GM18508 (cell line): Measurements from ENCODE around the gene SH2D3A.
"Not testable (repeated sequence)": the region's sequence is repeated elsewhere in the genome, so short reads cannot be mapped to it uniquely, and the experiment has no call there.

Source experiments
- ATAC-seq: cut with Tn5 transposase; IDR thresholded peaks from one replicate; pipeline ENCODE4 v1.9.1; 2021; ENCODE audit warnings: moderate number of reproducible peaks; ENCODE audit not compliant: insufficient read depth, unreplicated experiment

The SH2D3A gene

DNA sequence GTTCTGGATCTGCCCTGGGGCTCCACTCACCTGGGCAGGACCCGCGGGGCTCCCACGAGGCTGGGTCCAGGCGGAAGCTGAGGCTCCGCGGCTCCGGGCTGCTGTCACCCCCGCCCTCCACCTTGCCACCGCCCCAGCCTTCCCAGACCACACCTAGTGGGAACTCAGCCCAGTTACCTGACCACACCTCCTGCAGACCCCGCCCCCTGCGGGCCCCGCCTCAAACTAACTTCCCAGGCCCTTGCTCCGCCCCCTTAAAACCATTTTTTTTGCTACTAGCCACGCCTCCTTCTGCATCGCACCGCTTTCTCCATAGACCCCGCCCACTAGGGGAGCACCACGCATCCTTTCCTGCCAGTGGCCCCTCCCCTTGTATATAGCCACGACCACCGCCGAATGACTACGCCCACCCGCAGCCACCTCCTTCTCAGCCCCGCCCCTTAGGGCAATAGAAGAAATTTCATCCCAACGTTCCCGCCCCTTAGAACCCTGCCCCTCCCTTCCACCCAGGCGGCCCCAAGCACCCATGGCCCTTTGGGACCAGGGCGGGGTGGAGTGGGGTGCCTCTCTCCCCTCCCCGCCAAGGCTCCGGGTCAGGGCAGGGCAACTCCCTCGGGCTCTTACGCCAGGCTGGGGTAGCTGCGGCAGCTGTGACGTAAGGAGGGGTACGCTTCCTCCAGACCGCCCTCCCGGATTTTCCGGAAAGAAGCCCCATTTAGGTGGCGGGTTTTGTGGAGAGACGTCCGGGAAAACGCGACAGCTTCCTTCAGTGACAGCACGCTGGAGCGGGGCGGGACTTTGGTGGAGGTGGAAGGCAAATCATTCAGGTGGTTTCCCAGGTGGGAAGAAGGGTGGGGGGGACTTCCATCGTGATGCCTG, at the start of gene SH2D3A:
Gene SH2D3A (minus strand): TSS at position 79 of the 879 bp plus-strand sequence. CDS start 3,687 bp downstream, outside the sequence.
- ATAC-seq = no peak

DNA sequence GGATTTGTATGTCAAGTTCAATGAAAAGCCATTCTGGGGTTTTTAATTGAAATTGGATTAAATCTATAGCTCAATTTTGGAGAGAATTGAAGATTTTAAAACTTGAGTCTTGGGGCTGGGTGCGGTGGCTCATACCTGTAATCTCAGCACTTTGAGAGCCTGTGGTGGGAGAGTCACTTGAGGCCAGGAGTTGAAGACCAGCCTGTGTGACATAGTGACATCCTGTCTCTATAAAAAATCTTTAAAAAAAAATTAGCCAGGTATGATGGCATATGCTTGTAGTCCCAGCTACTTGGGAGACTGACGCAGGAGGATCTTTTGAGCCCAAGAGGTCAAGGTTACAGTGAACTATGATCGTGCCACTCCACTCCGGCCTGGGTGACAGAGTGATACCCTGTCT, 46.4 kb upstream of the SH2D3A start:
- ATAC-seq = no peak

DNA sequence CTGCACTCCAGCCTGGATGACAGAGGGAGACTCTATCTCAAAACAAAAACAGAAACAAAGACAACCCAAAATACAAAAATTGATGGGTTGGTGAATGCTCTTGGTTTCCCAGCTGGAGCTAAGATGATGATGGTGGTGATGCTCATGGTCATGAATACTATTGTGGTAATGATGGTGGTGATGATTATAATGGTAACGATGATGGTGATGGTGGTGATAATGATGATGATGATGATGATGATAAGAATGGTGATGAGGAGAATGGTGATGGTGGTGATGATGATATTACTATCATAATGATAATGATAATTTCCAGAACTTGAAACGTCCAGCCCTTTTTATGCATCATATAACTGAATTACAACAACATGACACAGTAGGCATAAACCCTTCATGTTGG, 45.4 kb upstream of the SH2D3A start:
- ATAC-seq = no peak

DNA sequence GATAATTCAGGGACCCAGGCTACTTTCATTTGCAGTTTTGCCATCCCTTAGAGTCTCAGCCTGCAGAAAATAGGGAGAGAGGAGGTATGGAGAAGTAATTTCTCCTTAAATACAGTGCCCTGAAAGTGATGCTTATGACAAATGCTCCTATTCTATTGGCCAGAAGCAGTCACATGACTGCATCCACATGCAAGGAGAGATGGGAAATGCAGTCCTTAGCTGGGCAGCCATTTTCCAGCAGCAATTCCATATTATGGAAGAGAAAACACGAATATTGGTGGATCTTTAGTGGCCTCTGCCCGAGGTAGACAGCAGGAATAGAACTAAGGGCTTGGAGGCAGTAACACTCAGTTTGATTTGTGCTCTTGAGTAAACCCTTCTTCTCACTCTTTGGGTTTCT, 44.7 kb upstream of the SH2D3A start:
- no peak for ATAC-seq

DNA sequence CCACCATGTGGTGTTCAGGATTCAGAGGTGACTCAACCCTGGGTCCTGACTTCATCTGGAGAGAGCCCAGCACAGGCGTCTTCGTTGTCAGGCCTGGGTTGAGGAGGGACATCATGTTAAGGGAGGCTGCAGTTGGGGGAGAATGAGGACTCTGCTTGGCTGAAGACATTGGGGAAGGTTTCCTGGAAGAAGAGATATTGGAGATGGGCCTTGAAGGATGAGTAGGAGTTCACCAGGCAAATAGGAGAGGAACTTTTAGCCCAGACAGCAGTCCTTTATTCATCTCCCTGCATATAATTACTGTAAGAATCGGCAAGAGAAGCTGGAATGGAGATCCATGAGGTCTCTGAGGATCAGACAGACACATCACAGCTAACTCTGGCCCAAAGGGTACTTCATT, 44.1 kb upstream of the SH2D3A start:
- no peak for ATAC-seq

DNA sequence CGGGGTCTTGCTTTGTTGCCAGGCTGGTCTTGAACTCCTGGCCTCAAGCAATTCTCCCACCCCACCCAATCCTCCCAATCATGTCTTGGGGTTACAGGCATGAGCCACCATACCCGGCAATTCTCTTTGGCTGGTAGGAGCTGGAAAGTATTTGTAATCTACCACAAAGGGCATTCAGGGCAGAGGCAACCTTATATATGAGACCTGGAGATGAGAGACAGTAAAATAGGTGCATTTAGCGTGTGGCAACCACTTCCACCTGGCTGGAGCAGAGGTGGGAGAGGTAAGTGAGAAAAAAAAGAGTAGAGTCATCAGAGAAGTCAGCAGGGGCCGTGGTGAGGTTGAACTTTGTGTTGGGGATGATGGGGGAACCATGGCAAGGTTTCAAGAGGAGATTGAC, 42.0 kb upstream of the SH2D3A start:
- ATAC-seq = no peak

DNA sequence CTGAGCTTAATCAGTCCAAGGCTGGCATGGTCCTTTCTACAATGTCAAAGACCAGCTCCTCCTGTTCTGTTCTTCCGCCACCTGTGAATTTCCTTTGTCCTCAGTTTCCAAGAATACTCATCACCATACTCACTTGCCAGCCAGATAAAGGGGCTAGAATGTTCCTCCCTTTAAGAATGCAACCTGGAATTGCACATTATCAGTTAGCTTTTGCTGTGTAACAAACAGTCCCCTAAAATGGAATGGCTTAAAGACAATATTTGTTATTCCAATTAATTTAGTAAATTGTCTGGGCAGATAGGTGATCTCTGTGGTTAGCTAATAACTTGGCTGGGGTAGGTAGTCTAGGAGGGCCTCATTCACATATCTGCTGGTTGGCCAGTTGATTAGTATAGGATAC, 41.3 kb upstream of the SH2D3A start:
- no peak for ATAC-seq

DNA sequence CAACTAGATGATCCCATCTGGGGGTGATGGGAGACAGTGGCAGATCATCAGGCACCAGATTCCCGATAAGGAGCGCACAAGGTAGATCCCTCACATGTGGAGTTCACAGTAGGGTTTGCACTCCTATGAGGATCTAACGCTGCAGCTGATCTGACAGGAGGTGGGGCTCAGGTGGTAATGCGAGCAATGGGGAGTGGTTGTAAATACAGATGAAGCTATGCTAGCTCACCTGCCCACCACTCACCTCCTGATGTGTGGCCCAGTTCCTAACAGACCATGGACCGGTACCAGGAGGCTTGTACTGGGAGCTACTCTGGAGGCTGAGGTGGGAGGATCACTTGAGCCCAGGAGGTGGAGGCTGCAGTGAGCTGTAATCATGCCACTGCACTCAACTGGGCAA, 40.1 kb upstream of the SH2D3A start:
- no peak for ATAC-seq

DNA sequence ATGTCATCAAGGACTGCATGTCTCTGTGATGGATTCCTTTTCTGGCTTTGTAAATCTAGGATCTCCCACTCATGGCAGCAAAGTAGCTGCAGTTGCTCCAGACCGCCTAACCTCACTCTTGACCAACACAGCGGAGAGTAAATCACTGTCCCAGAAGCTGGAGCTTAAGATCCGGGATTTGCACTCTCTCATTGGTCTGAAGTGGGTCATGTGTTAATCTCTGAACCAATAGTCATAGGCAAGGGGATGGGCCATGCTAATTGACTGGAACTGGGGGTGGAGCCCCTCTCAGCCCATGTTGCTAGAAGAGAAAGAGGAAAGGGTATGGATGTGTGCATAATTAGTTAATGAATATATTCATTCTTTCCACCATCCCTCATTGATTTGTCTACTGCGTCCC, 39.3 kb upstream of the SH2D3A start:
- ATAC-seq = no peak

DNA sequence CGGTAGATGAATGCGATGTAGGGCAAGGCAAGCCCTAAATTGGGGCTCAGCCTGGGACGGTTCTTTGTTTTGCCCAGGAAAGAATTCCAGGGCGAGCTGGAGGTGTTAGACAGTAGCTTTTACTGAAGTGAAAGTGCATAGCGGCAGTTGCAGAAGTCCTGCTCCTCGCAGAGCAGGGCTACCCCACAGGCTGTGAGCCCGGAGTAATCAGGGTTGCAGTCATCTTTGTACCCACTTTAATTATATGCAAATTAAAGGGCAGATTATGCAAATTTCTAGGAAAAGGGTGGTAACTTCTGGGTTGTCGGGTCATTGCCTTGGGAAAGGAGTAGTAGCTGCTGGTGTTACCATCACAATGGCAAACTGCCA, 35.8 kb upstream of the SH2D3A start:
- ATAC-seq = no peak

DNA sequence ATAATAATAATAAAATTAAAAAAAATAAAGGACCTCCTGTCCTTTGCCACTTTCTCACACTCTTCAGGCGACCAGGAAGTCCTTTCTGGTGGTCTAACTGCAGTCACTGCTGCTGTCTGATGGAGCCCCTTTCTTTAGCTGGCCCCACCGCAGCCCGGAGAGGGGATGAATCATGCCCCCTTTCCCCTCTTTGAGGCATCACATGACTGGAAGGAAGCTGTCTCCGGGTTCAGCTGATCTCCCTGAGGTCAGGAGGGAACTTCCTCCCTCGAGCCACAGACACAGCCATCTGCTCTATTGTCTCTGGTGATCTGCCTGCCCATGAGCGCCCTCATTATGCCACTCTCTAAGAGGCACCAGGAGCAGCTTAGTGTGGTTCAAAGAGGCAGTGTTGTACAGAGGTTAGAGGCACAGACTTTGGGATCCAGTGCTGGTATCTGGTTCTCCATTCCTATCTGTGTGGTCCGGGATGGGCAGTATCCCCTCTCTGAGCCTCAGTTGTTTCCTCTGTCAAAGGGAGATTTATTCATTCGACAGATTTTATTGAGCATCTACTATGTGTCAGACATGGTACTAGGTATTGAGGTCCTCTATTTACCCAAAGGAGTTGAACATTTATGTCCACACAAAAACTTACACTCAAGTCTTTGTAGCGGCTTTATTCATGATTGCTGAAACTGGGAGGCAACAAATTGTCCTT, 35.3 kb upstream of the SH2D3A start:
- ATAC-seq = no peak

DNA sequence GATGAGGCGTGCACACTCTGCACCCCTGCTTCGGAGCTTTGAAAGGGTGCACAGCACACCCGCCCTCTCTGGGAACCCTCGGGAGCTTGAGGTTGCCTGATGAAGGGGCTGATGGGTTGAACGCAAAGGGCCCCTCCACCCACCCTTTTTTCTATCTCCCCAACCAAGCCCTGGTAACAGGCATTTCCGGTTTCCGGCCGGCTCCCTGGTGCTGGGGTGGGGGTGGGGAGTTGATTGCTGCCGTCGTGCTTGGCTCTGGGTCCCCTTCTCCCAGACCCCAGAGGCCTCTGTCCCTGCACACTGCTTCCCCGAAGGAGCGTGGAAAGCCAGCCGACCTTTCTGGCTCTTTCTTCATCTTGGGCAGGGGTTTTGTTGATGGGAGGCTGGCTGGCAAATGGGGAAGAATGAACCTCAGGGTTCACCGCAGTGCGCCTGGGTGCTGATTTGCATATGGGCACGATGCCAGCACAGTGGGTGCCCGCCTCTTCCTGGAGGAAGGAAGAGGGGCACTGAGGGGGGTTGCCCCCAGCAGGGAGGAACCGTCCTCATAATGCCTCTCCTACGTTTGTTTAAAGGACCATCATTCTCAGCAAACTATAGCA, 34.4 kb upstream of the SH2D3A start:
- no peak for ATAC-seq

DNA sequence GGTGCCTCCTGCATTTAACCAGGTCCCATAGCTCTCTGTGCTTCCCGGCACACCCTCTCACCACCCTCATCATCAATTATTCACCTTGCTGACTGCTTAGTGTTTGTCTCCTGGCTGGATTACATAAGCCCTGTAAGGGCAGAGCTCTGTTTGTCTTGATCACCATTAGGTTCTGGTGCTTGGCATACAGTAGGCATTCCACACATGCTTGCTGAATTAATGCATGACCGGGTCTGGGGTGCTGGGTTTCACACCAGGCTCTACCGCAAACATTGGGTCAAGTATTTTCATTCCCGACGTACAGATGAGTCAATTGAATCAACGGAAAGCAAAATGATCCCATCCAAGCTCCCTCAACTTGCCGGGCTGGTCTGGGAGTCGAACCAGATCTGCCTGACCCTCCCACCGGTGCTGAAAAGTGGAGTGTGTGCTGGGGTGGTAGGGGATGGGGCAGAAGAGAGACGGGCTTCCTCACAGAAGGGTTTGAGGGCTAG, 33.8 kb upstream of the SH2D3A start:
- ATAC-seq = no peak

DNA sequence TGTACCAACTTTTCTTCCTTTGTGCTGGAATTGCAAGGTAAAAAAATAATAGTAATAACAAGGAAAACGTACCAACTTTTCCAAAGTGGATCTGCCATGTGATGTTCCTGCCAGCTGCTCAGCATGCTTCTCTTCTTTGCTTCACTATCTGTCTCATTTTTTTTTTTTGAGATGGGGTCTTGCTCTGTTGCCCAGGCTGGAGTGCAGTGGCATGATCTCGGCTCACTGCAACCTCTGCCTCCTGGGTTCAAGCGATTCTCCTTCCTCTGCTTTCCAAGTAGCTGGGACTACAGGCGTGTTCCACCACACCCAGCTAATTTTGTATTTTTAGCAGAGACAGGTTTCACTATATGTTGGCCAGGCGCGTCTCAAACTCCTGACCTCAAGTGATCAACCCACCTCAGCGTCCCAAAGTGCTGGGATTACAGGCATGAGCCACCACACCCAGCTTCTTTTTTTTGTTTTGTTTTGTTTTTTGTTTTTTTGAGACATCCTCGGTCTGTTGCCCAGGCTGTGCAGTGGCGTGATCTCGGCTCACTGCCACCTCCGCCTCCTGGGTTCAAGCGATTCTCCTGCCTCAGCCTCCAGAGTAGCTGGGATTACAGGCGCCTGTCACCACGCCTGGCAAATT, 33.0 kb upstream of the SH2D3A start:
- not testable (repeated sequence) for ATAC-seq

DNA sequence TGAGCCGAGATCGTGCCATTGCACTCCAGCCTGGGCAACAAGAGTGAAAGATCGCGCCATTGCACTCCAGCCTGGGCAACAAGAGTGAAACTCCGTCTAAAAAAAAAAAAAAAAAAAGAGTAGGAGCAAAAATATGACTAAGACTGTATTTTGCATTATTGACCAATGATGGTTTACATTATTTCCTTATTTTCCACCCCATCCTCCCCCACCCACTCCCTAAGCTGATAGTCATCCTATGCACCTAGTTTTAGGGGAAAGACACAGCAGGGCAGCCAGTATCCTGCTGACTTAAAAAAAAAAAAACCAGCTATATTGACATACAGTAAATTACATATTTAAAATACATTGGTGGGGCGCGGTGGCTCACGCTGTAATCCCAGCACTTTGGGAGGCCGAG, 30.4 kb upstream of the SH2D3A start:
- no peak for ATAC-seq

DNA sequence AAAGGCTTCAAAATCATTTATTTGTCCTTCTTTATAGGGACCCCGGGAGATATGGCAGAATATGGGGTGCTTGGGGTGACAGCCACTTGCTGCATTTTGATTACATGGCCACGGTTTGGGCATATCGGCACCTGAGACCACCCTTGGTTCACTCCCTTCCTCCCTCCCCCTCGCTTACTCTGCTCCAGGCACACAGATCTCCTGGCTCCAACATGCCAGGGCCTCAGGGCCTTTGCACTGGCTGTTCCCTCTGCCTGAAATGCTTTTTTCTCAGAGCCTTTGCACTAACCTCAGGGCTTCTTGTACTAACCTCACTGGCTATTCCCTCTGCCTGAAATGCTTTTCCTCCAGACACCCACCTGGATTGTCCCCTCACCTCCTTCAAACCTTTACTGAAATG, 29.0 kb upstream of the SH2D3A start:
- ATAC-seq = no peak

DNA sequence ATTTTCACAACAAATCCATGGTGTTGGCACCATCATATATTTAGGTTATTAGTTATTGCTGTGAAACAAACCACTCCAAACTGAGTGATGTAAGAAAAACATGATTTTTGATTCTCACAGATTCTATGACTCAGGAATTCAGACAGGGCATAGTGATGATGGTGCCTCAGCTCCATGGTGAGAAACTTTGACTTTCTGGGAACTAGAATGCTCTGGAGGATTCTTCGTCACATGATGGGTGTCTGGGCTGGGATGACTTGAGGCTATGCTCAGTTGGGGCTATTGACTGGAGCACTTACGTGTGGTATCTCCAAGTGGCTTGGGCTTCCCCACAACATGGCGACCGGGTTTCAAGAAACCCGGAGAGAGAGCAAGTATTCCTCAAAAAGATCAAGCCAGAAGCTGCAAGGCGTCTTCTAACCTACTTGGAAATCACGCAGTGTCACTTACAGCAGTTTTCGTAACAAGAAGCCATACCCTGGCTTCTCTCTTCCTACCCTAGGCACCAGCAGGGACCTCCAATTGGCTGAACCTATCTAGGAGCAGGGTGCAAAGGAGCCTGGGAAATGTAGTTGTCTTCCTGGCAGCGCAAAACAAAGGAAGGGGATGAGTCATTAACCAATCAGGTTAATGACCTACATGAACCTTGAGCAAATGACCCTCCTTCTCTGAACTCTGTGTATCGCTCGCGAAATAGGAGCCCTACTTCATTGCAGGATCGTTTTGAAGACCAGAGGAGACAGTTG, 27.6 kb upstream of the SH2D3A start:
- ATAC-seq = no peak

DNA sequence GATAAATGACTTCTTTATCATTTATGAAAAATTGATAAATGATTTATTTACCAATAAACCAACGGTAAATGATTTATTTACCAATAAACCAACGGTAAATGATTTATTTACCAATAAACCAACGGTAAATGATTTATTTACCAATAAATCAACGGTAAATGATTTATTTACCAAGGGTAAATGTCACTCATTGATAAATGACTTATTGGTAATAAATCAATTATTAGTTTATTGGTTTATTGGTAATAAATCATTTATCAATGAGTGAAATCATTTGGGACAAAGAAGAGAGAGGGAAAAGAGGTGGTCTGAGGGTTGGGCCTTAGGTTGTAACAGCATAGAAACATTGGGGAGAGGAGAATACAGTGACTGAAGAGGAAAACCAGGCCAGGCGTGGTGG, 26.7 kb upstream of the SH2D3A start:
- no peak for ATAC-seq

DNA sequence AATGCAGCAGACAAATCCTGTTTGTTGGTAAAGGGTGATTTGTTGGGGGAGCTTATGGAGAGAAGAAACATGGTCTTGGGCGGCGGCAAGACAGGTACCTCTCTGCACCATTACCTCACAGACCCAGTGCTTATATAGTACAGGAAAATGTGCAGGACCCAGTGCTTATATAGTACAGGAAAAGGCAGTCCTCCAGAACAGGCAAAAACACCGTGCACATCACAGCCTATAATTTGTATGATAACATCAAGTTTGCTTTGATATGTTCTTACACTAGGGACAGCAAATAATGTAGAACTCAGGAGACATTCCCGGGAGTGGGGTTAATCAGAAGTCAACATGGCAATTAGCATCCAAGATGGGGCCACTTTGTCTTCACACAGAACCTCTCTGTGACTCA, 26.2 kb upstream of the SH2D3A start:
- no peak for ATAC-seq

DNA sequence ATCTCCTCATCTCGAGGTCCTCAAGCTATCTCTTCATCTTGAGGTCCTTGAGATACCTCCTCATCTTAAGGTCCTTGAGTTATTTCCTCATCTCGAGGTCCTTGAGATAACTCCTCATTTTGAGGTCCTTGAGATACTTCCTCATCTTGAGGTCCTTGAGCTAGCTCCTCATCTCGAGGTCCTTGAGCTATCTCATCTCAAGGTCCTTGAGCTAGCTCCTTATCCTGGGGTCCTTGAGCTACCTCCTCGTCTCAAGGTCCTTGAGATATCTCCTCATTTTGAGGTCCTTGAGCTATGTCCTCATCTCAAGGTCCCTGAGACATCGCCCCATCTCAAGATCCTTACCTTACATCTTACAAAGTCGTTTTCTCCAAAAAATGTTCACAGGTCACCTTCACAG, 24.0 kb upstream of the SH2D3A start:
- ATAC-seq = no peak
